SK-N-SH treated with all-trans-retinoic acid at 6 μM for 48 hours (cell line): ENCODE data around the gene ACTG2.
"Not testable (repeated sequence)": the region's sequence is repeated elsewhere in the genome, so short reads cannot be mapped to it uniquely, and the experiment has no call there.

ENCODE experiments used
- ATAC-seq: fragments of 200-7000 bp; cut with Tn5 transposase; 3 replicates; pipeline ENCODE4 v1.9.1; 2020; ENCODE audit warnings: mild to moderate bottlenecking, moderate library complexity
- ARNTL ChIP-seq: fragments of 450-650 bp; formaldehyde crosslinking; IDR thresholded peaks from 2 replicates; pipeline ENCODE4 v1.5.0; 2020; ENCODE audit warnings: low read depth, mild to moderate bottlenecking, moderate library complexity, borderline replicate concordance
- BACH2 ChIP-seq: fragments of 250-450 bp; sonication (Bioruptor Pico); IDR thresholded peaks from 2 replicates; pipeline ENCODE4 v1.9.0; 2021; ENCODE audit warnings: mild to moderate bottlenecking, borderline replicate concordance
- CREB5 ChIP-seq: fragments of 250-450 bp; sonication (Bioruptor Pico); IDR thresholded peaks from 2 replicates; pipeline ENCODE4 v1.5.1; 2020; ENCODE audit warnings: low read depth, mild to moderate bottlenecking, moderate library complexity
- CSDC2 ChIP-seq: fragments of 250-450 bp; sonication (Bioruptor Pico); IDR thresholded peaks from 2 replicates; pipeline ENCODE4 v1.5.0; 2020; ENCODE audit warnings: mild to moderate bottlenecking, moderate library complexity
- CSRNP3 ChIP-seq: fragments of 250-450 bp; sonication (Bioruptor Pico); IDR thresholded peaks from 2 replicates; pipeline ENCODE4 v1.5.1; 2021; ENCODE audit warnings: mild to moderate bottlenecking, moderate library complexity
- ESRRG ChIP-seq: fragments of 250-450 bp; sonication (Bioruptor Pico); IDR thresholded peaks from 2 replicates; pipeline ENCODE4 v1.6.1; 2021; ENCODE audit warnings: mild to moderate bottlenecking
- ISL1 ChIP-seq: fragments of 250-450 bp; sonication (Bioruptor Pico); IDR thresholded peaks from 2 replicates; pipeline ENCODE4 v2.1.2; 2022; ENCODE audit warnings: mild to moderate bottlenecking, moderate library complexity
- OSR1 ChIP-seq: fragments of 250-450 bp; sonication (Bioruptor Pico); IDR thresholded peaks from 2 replicates; pipeline ENCODE4 v1.8.0; 2022; ENCODE audit warnings: moderate library complexity, mild to moderate bottlenecking, inconsistent platforms
- PATZ1 ChIP-seq: fragments of 250-450 bp; sonication (Bioruptor Pico); IDR thresholded peaks from 2 replicates; pipeline ENCODE4 v1.8.0; 2020; ENCODE audit warnings: mild to moderate bottlenecking, moderate library complexity, borderline replicate concordance
- POU6F1 ChIP-seq: fragments of 250-450 bp; sonication (Bioruptor Pico); IDR thresholded peaks from 2 replicates; pipeline ENCODE4 v1.8.0; 2021; ENCODE audit warnings: low read depth, mild to moderate bottlenecking, moderate library complexity, borderline replicate concordance
- PPARA ChIP-seq: fragments of 250-450 bp; sonication (Bioruptor Pico); IDR thresholded peaks from 2 replicates; pipeline ENCODE4 v1.5.0; 2020; ENCODE audit warnings: mild to moderate bottlenecking, borderline replicate concordance
- RARB ChIP-seq: fragments of 250-450 bp; sonication (Bioruptor Pico); IDR thresholded peaks from 2 replicates; pipeline ENCODE4 v1.8.0; 2021; ENCODE audit warnings: mild to moderate bottlenecking, moderate library complexity
- SNAI2 ChIP-seq: fragments of 250-450 bp; sonication (Bioruptor Pico); IDR thresholded peaks from 2 replicates; pipeline ENCODE4 v1.5.0; 2020; ENCODE audit warnings: mild to moderate bottlenecking, moderate library complexity
- TCF4 ChIP-seq: fragments of 250-450 bp; sonication (Bioruptor Pico); IDR thresholded peaks from 2 replicates; pipeline ENCODE4 v1.8.0; 2021; ENCODE audit warnings: mild to moderate bottlenecking, moderate library complexity, borderline replicate concordance
- TOX ChIP-seq: fragments of 250-450 bp; sonication (Bioruptor Pico); IDR thresholded peaks from 2 replicates; pipeline ENCODE4 v1.8.0; 2021; ENCODE audit warnings: mild to moderate bottlenecking, moderate library complexity, borderline replicate concordance
- TSHZ2 ChIP-seq: fragments of 250-450 bp; sonication (Bioruptor Pico); IDR thresholded peaks from 2 replicates; pipeline ENCODE4 v1.5.0; 2020; ENCODE audit warnings: mild to moderate bottlenecking, moderate library complexity
- ZFP3 ChIP-seq: fragments of 250-450 bp; sonication (Bioruptor Pico); IDR thresholded peaks from 2 replicates; pipeline ENCODE4 v1.5.0; 2020; ENCODE audit warnings: mild to moderate bottlenecking, moderate library complexity
- ZFP30 ChIP-seq: fragments of 450-650 bp; formaldehyde crosslinking; IDR thresholded peaks from 2 replicates; pipeline ENCODE4 v1.5.0; 2022; ENCODE audit warnings: mild to moderate bottlenecking, moderate library complexity
- ZNF565 ChIP-seq: fragments of 450-650 bp; formaldehyde crosslinking; conservative IDR thresholded peaks from 2 replicates; pipeline ENCODE4 v1.5.0; 2020; ENCODE audit warnings: low read depth, mild to moderate bottlenecking, moderate library complexity
- ZNF70 ChIP-seq: fragments of 450-650 bp; formaldehyde crosslinking; IDR thresholded peaks from 2 replicates; pipeline ENCODE4 v1.5.0; 2020; ENCODE audit warnings: mild to moderate bottlenecking, moderate library complexity
- ZNF8 ChIP-seq: fragments of 450-650 bp; formaldehyde crosslinking; IDR thresholded peaks from 2 replicates; pipeline ENCODE4 v1.5.0; 2020; ENCODE audit warnings: mild to moderate bottlenecking, moderate library complexity

Gene ACTG2

GRCh38 chr2:73903313-73903712 lies 10.5 kb downstream of the ACTG2 start:
- no peak for ATAC-seq
- TF ChIP-seq POU6F1 (CRISPR knock-in tag) = no peak
- no peak for TF ChIP-seq ZNF70
- no peak for TF ChIP-seq ESRRG (CRISPR knock-in tag)
- no peak for TF ChIP-seq ZNF8 (CRISPR knock-in tag)
- no peak for TF ChIP-seq TOX (CRISPR knock-in tag)
- no peak for TF ChIP-seq PPARA (CRISPR knock-in tag)
- TF ChIP-seq CSDC2 (CRISPR knock-in tag) = no peak
- no peak for TF ChIP-seq CREB5
- TF ChIP-seq TSHZ2 (CRISPR knock-in tag) = no peak
- no peak for TF ChIP-seq TCF4 (CRISPR knock-in tag)

GRCh38 chr2:73903949-73904613 lies 11.3 kb downstream of the ACTG2 start:
- not testable (repeated sequence) for ATAC-seq

GRCh38 chr2:73904952-73905351 lies 12.1 kb downstream of the ACTG2 start:
- TF ChIP-seq ZFP30 (CRISPR knock-in tag) = no peak
- TF ChIP-seq ZNF70 = no peak
- TF ChIP-seq ZNF8 (CRISPR knock-in tag) = no peak
- no peak for TF ChIP-seq POU6F1 (CRISPR knock-in tag)
- no peak for TF ChIP-seq BACH2 (CRISPR knock-in tag)
- TF ChIP-seq RARB (CRISPR knock-in tag) = no peak
- no peak for TF ChIP-seq CSRNP3 (CRISPR knock-in tag)
- TF ChIP-seq TOX (CRISPR knock-in tag) = no peak
- no peak for TF ChIP-seq ARNTL (CRISPR knock-in tag)
- TF ChIP-seq ZFP3 (CRISPR knock-in tag) = no peak
- no peak for TF ChIP-seq ISL1
- no peak for TF ChIP-seq SNAI2 (CRISPR knock-in tag)
- no peak for TF ChIP-seq PATZ1
- no peak for TF ChIP-seq ESRRG (CRISPR knock-in tag)
- TF ChIP-seq OSR1 (CRISPR knock-in tag) = no peak
- no peak for TF ChIP-seq ZNF565 (CRISPR knock-in tag)
- no peak for TF ChIP-seq TCF4 (CRISPR knock-in tag)
- no peak for TF ChIP-seq PPARA (CRISPR knock-in tag)
- ATAC-seq = no peak
